Measurements from ENCODE around the gene PDIK1L. TPM values are rescaled to one million over a fixed set of nuclear protein-coding genes. Genes with fewer than 3 reads are reported as not detected.
A peak's percentile ranks its signal among the peaks of the same experiment; 100 is the strongest.

PDIK1L gene
- total and polyA plus RNA-seq, 9 of the 15 experiments (the other 6 are each of a cell fraction or from before 2014, with no cell fraction given), result 12.8 to 30.2 (median 21.5) TPM

DNA sequence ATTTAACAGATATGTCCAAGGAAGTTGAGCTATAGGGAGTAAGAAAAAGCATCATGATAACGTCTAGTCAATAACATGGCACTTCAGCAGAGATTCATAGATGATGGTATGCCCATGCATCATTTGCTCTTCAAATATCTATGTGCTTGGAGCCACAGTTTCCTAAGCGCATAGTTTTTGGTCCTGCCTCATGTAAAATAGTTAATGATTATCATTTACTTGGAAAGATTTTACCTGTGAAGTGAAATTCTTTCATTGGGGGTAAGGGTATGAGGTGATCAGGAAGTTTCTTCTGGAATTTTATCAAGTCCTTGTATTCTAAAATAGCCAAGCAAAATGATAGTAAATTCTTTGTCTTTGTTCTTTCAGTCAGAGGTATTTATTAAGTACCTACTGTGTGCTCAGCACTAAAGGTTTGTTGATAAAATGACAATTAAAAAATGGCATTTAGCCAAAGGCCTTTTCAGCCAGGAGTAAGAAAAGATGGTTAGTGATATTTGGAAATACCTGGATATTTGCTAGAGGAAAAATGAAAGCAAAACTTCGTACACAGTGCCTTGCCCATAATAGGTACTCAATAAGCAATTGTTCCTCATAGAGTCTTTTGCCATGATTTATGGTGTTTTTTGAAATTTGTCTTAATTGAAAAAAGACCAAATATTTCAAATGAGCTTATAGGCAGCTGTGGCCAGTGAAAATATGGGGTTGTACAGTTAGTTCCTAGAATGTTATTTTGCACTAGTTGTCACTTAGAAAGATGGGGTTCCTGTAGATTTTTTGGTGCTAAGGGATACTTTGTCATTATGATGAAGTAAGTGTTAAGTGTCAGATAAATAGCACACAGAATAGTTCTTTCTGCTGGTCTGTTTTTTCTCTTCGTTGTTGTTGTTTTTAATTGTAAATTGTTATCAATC is 13.1 kb downstream of the PDIK1L start (continued):
- TF ChIP-seq SIX5 (IDR thresholded peaks at IDR 0.05; ENCODE audit: borderline replicate concordance in 1 of 2, insufficient read depth in 1 of 2, low read depth in 1 of 2, low read length in 2 of 2) (no peak), KAT8 (IDR thresholded peaks at IDR 0.05; ENCODE audit: low read depth) (no peak), NR2C2 (CRISPR knock-in tag; IDR thresholded peaks at IDR 0.05) (no peak), NR2C2 (tag; IDR thresholded peaks at IDR 0.05) (no peak), MYBL2 (IDR thresholded peaks at IDR 0.05; ENCODE audit: low read depth) (no peak; the same call in 1 of the 2 replicates), MYBL2 (CRISPR knock-in tag; IDR thresholded peaks at IDR 0.05; ENCODE audit: borderline replicate concordance) (no peak), MEF2D (tag; conservative IDR thresholded peaks at IDR 0.05; ENCODE audit: low read depth) (peak; percentile 76; the same call in 1 of the 2 replicates), ZNF586 (CRISPR knock-in tag; conservative IDR thresholded peaks at IDR 0.05) (no peak), BRCA1 (IDR thresholded peaks at IDR 0.05) (no peak), BRCA1 (CRISPR knock-in tag; IDR thresholded peaks at IDR 0.05) (no peak), RHOXF2B (CRISPR knock-in tag; conservative IDR thresholded peaks at IDR 0.05) (0 out of 2 replicates have a peak, but pooled peaks have one; percentile 47), ZNF124 (CRISPR knock-in tag; IDR thresholded peaks at IDR 0.05) (no peak), NR3C1 (CRISPR knock-in tag; IDR thresholded peaks at IDR 0.05) (no peak), IRF2 (CRISPR knock-in tag; IDR thresholded peaks at IDR 0.05) (no peak), RBFOX2 (IDR thresholded peaks at IDR 0.05; ENCODE audit: low read depth, low read length) (no peak), PHB2 (IDR thresholded peaks at IDR 0.05; ENCODE audit: low read depth) (no peak), ZC3H11A (IDR thresholded peaks at IDR 0.05; ENCODE audit: low read depth, low read length) (no peak), FOXA3 (CRISPR knock-in tag; conservative IDR thresholded peaks at IDR 0.05 in 1 of 2, IDR thresholded peaks at IDR 0.05 in 1 of 2) (no peak), PCBP1 (IDR thresholded peaks at IDR 0.05; ENCODE audit: low read depth, low read length, poor library complexity, severe bottlenecking) (no peak), JUNB (CRISPR knock-in tag; conservative IDR thresholded peaks at IDR 0.05) (no peak)
- TF ChIP-seq, protein P1, sequence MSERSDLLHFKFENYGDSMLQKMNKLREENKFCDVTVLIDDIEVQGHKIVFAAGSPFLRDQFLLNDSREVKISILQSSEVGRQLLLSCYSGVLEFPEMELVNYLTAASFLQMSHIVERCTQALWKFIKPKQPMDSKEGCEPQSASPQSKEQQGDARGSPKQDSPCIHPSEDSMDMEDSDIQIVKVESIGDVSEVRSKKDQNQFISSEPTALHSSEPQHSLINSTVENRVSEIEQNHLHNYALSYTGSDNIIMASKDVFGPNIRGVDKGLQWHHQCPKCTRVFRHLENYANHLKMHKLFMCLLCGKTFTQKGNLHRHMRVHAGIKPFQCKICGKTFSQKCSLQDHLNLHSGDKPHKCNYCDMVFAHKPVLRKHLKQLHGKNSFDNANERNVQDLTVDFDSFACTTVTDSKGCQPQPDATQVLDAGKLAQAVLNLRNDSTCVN (CRISPR knock-in tag; IDR thresholded peaks at IDR 0.05), result no peak
- TF ChIP-seq, protein P2, sequence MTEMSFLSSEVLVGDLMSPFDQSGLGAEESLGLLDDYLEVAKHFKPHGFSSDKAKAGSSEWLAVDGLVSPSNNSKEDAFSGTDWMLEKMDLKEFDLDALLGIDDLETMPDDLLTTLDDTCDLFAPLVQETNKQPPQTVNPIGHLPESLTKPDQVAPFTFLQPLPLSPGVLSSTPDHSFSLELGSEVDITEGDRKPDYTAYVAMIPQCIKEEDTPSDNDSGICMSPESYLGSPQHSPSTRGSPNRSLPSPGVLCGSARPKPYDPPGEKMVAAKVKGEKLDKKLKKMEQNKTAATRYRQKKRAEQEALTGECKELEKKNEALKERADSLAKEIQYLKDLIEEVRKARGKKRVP (CRISPR knock-in tag; IDR thresholded peaks at IDR 0.05), result peak; percentile 72
- TF ChIP-seq, protein P3, sequence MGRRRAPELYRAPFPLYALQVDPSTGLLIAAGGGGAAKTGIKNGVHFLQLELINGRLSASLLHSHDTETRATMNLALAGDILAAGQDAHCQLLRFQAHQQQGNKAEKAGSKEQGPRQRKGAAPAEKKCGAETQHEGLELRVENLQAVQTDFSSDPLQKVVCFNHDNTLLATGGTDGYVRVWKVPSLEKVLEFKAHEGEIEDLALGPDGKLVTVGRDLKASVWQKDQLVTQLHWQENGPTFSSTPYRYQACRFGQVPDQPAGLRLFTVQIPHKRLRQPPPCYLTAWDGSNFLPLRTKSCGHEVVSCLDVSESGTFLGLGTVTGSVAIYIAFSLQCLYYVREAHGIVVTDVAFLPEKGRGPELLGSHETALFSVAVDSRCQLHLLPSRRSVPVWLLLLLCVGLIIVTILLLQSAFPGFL (CRISPR knock-in tag; IDR thresholded peaks at IDR 0.05), result no peak
- TF ChIP-seq, protein P4, sequence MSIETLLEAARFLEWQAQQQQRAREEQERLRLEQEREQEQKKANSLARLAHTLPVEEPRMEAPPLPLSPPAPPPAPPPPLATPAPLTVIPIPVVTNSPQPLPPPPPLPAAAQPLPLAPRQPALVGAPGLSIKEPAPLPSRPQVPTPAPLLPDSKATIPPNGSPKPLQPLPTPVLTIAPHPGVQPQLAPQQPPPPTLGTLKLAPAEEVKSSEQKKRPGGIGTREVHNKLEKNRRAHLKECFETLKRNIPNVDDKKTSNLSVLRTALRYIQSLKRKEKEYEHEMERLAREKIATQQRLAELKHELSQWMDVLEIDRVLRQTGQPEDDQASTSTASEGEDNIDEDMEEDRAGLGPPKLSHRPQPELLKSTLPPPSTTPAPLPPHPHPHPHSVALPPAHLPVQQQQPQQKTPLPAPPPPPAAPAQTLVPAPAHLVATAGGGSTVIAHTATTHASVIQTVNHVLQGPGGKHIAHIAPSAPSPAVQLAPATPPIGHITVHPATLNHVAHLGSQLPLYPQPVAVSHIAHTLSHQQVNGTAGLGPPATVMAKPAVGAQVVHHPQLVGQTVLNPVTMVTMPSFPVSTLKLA (conservative IDR thresholded peaks at IDR 0.05), result no peak; a peak in 1 of 4 replicates
